Left colon (tissue), 2 donors: ENCODE data around the gene NUDT14. TPM values are rescaled to one million over a fixed set of nuclear protein-coding genes. Genes with fewer than 3 reads are reported as not detected.

Experiments
- ATAC-seq: fragments of 200-7000 bp; cut with Tn5 transposase; one replicate; pipeline ENCODE4 v1.9.1; 2020; ENCODE audit warnings: mild to moderate bottlenecking, moderate library complexity
- DNase-seq, 2 donors: peaks; one replicate each; pipeline ENCODE4 v3.0.0-alpha.2; 2020
- intact Hi-C, 2 donors: fragments of 100-400 bp; cut with DNase I in 1 of 2; cut with micrococcal nuclease in 1 of 2; formaldehyde crosslinking; loops; one replicate each; pipeline versions ENCODE4 v1.11.2 to v1.14.0; 2022; cut with DNase I, micrococcal nuclease
- total RNA-seq, 2 donors: library from RNA; stranded (reverse); fragmentation: NEBNext Ultra II Directional; extraction: Animal tissue kit (Norgen Biotek cat#: 25700); gene quantifications; one replicate each; pipeline ENCODE4 v1.2.1, GENCODE V29; 2021
- donor health status: DM: no; HTN: no; CAD: no.
- donor health status: DM: yes; HTN: yes; CAD: no.

NUDT14 gene
- total RNA-seq, 2 donors from 2014 or later, result 45.6 to 56.8 TPM

DNA sequence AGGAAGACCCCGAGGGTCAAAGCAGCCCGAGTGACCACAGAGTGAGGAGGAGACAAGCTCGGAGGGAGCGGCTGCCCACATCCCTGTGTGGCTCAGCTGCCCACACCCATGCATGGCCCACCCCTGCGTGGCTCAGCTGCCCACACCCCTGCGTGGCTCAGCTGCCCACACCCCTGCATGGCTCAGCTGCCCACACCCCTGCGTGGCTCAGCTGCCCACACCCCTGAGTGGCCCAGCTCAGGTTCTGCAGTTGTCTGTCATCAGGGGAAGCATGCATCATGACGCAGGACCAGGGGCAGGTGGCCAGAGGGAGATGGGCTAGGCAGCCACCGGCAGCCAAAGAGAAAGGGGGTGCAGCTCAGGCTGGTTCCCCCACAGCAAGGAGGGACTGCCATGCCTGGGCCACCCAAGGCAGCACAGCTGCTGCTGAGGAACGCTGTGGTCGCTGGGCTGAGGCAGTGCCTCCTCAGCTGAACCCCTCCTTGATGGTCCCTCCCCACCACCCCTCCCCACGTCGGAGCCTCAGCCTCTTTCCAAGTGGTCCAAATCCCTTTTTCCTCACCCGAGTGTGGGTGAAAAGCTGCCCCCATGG, 33.3 kb upstream of the NUDT14 start:
- DNase-seq (no peak), ATAC-seq (no peak)
- intact Hi-C loops, result loop anchor here in 1 of 2 donors (10.0 kb wide), 1 partner anchor 50 kb away; no protein-coding TSS in a partner anchor

DNA sequence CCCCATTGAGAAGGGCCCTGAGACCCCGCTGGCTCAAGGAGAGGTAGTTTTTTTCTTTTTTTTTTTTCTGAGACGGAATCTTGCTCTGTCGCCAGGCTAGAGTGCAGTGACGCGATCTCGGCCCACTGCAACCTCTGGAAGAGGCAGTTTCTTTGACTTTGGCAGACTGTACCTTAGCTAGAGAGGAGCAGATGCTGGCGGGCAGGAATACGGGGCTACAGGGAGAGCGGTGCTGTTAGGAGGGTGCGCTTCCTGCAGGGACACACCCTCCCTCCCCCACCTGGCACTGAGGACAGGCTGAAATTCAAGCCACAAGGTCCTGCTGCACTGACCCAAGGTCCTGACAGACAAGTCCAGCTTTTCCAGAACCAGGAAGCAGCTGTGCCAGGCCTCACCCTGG, 32.2 kb upstream of the NUDT14 start:
- intact Hi-C loops, result loop anchor here in 1 of 2 donors (10.0 kb wide), 1 partner anchor 51 kb away; no protein-coding TSS in a partner anchor
- ATAC-seq, result no peak
- no peak for DNase-seq

DNA sequence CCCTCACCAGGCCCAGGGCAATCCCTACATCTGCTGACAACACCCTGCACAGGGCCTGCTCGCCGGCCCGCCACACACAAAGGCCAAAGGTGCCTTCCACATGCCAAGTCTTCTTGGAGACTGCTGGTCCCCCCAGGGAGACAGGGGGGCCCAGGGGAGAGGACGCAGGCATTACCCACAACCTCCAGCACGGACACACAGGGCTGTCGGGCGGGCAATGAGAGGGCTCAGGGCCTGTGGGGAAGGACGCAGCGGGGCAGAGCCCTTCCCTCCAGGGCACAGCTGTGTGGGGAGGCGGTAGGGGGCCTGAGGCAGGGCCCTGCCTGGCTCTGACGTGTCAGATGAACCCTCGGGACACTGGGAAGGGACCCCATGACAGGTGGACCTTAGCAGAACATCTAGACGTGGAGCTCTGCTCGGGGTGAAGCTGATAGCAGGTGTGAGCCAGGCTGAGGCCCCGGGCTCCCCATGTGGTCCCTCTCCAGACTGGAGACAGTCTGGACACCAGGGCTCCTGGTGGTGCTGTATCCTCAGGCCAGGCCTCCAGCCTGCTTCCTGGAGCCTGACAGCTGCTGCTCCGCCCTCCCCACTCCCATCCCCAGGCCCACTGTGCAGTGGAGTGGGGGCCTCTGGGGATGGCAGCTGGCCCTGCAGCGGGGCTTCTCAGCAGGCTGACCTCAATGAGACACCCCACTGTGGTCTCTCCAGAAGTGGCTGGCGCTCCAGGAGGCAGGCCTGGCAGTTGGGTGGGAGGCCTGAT, 31.6 kb upstream of the NUDT14 start:
- DNase-seq (no peak), ATAC-seq (no peak)
- intact Hi-C loops, result loop anchor here in 1 of 2 donors (10.0 kb wide), 1 partner anchor 52 kb away; no protein-coding TSS in a partner anchor

DNA sequence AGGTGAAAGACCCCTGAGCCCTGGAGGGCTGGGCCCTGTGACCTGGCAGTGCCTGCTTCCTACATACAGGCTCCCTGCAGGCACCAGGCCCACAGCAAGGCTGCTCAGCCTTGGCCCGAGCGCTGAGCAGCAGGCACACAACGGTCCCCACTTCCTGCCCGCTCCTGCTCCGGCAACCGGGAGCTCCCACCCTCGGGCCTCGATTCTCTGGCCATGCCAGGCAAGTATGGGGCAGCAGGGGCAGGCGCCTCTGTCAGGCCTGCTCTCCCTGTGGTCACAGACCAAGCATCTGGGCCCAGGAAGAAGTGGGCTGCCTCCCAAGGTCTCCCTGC, 30.6 kb upstream of the NUDT14 start:
- ATAC-seq, result no peak
- DNase-seq, result no peak
- intact Hi-C loops, result loop anchor here in 1 of 2 donors (10.0 kb wide), 1 partner anchor 53 kb away; no protein-coding TSS in a partner anchor

DNA sequence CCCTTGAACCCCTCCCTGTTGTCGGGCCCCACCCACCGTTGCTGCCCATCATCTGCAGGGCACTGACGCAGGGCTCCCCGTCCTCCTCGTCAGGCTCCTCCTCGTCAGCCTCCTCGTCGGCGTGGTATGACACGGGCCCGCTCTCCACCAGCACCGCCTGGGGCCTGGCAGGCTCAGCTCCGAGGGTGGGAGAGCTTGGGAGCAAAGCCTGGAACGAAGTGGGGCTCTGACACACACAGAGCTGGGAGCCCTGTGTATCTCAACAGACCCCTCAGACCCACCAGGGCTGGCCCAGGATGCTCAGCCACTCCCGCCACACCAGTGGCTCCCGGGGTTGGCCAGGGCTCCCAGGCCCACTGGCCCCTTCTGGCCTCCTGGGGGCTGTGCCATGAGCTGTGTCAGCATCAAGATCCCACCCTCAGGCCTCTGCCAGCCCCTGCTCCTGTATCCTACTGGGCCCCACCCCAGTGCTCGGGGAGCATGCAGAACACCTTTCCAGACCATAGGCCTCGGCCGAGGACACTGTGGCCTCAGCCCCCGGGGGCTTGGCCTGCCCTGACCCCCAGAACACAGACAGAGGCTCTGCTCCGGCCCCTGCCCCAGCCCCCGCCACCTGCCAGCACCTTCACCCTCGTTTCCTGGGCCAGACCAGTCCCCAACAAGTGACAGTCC, 30.1 kb upstream of the NUDT14 start:
- ATAC-seq (no peak), DNase-seq (no peak)
- intact Hi-C loops, result loop anchor here in 1 of 2 donors (10.0 kb wide), 1 partner anchor 54 kb away; no protein-coding TSS in a partner anchor

DNA sequence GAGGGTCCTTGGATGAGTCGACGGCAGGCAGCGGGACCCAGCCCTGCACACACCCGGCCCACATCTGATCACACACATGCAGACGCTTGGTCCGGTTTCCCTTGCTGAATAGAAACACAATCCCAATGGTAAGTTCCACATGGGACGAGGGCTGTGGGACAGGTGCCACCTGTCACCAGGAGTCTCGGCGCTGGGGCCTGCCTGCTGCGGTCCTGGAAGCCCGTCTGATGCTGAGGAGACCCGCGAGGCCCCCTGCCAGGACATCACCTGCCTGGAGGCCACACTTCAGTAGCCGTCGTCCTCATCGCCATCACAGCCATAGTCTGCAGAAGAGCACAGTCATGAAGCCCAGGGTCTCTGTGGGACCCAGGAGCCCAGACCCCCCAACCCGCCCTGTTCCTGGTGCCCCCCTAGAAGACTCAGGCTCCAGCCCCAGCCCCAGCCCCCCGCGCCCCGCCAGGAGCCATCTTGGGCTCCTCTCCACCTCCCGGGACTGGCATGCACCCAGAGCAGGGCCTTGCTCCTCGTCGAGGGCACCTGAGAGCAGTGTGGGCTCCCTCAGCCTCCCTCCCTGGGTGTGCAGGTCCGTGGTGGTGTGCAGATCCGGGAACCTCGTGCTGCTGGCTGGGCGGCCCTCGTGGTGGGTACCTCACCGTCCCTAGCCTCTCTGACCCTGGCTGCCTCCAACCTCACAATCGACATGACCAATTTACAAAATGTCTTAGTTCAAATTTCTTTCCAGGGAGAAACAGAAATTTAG, 29.3 kb upstream of the NUDT14 start:
- intact Hi-C loops, result loop anchor here in 1 of 2 donors (10.0 kb wide), 1 partner anchor 54 kb away; no protein-coding TSS in a partner anchor

DNA sequence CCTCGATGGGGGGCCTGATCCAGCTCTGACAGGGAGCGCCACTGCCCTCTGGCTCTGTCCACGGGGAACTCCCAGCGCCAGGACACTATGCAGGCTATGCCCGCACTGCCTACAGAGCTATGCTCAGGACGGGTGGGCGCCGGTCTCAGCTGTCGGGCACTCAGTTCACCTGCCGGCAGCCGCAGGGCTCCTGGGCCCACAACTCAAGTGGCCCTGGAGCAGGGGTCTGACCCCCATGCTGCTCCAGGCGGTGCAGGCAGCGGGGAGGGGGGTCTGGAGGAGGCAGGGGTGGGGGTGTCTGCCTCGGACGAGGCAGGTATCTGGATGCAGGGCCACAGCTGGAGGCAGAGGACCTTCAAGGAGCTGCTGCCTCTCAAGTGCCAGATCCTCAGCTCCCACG, 28.5 kb upstream of the NUDT14 start:
- intact Hi-C loops, result loop anchor here (10.0 kb wide), 2 partner anchors 55 to 75 kb away; no protein-coding TSS in a partner anchor
- DNase-seq (no peak), ATAC-seq (no peak)

More for the DNA sequence above, 29.3 kb upstream of the NUDT14 start:
- no peak for ATAC-seq
- no peak for DNase-seq

DNA sequence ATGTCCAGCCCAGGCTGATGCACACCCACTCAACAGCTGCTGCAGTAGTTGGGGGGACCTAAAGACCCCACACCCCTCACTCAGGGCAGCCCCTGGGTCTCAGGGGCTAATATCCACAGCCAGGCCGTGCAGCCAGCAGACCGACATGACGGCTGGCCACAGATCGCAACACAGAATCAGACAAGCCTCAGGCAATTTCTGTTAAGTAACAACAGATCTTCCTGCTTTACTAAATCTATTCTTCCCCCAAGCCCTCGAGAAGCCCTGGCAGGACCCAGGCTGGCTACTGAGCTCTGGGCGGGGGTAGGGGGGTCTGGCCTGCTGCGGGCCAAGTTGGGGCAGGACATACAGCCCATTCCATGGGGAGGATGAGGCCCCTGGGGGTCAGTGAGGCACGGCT, 28.0 kb upstream of the NUDT14 start:
- intact Hi-C loops, result loop anchor here in 1 of 2 donors (10.0 kb wide), 1 partner anchor 76 kb away; no protein-coding TSS in a partner anchor
- DNase-seq, result no peak
- ATAC-seq, result no peak

DNA sequence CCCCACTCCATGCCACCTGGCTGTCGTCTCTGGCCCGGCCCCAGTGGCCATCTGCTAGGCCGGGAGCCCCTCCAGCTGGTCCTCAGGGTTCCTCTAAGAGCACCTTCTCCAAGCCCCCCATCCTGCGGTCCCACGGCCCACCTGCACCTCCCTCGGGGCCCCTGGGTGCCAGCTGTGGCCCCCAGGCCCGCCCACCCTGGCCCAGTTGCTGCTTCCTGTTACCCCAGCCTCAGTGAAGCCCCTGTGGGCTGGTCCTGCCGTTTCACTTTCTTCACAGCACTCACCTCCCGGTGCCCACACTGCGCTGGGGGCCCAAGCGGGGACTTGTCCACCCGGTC, 27.6 kb upstream of the NUDT14 start:
- DNase-seq, result no peak
- intact Hi-C loops, result loop anchor here in 1 of 2 donors (10.0 kb wide), 1 partner anchor 76 kb away; no protein-coding TSS in a partner anchor
- ATAC-seq, result no peak

DNA sequence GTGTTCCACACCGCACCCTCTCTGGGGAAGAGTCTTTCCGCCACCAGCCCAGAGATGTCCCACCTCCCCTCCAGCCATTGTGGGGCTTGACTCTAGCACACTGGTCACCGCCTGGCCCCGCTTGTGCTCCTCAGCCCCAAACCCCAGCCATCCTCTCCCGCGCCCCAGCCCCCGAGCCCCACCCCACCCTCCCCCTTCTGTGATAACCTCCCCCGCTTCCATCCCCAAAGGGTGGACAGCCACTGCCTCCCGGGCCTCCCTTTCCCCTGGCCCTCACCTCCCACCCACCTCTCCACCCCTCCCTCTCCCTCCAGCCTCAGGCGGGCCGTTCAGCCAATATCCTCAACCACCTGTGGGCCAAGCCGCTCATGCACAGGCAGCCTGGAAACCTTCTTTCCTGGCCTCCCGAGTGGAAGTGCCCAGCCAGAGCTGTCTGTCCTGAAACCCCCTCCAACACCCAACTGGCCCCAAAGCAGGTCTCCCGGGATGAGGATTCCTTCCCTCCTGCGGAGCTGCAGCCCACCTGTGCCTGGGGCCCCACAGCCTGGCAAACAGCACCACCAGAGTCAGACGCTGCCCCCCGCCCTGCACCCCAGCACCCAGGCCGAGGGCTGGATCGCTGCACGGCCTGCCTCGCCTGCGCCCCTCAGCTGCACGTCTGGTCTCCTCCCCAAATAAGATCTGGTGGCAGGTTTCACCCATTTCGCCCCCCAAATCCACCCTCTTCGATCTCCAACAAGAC, 27.1 kb upstream of the NUDT14 start:
- no peak for DNase-seq
- intact Hi-C loops, result loop anchor here in 1 of 2 donors (10.0 kb wide), 1 partner anchor 77 kb away; no protein-coding TSS in a partner anchor
- ATAC-seq, result no peak

DNA sequence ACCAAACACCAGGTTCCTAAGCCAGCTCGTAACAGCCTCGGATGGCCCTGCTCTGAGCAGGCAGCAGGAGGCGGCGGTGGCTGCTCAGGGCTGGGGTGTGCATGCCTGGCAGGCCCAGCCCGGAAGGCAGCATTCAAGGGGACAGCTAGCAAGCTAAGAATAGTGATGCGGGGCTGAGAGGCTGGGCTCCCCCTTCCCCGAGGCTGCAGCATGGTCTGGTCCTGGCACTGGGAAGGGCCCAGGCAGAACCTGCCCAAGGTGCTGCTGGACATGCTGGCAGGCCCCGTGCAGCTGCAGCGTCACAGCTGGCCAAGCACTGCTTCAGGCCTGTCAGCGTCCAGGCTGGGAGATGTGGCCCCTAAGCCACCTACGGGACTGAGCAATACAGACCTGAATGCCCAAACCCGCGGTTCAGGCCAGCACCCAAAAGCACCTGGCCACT, 26.4 kb upstream of the NUDT14 start:
- DNase-seq, result no peak
- intact Hi-C loops, result loop anchor here in 1 of 2 donors (10.0 kb wide), 1 partner anchor 77 kb away; no protein-coding TSS in a partner anchor
- no peak for ATAC-seq

DNA sequence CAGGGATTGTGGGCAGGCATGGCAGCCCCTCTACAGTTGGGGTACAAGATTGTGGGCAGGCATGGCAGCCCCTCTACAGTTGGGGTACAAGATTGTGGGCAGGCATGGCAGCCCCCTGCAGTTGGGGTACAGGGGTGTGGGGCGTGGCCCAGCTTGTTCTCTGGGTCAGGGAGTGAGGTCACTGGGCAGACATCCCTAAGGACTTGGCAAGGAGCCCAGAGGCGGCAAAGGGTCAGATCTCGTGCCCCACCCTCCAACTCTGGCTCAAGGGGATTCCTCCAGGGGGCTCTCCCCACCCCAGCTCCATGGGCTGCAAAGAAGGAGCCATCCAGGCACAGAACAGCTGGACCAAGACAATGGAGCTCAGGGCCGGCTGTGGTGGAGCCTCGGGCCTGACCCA, 25.8 kb upstream of the NUDT14 start:
- intact Hi-C loops, result loop anchor here in 1 of 2 donors (10.0 kb wide), 1 partner anchor 78 kb away; no protein-coding TSS in a partner anchor
- no peak for ATAC-seq
- no peak for DNase-seq

DNA sequence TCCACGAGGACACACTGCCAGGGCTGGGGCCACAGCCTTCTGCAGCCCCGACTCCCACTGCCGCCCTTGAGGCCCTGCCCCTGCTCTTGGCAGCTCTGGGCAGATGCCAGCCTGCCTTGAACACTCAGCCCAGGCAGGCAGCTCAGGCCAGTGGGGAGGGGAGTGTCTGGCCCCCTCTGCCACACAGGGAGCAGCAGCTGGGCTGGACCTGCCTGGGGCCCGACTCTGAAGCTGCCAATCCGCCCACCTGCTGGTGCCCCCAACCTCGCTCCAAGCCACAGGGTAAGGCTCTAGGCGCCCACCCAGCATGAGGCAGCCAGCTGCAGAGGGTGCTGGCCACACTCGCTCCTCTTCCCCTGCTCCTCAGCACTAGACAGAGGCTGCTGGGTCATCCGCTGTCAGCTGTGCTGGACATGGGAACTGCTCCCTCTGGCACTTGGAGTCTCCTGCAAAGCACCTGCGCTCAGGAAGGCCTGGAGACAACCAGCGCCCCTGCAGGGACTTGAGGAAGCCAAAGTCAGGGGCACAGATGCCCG, 24.6 kb upstream of the NUDT14 start:
- intact Hi-C loops, result loop anchor here in 1 of 2 donors (10.0 kb wide), 1 partner anchor 79 kb away; no protein-coding TSS in a partner anchor
- peak; percentile 3 for ATAC-seq

DNA sequence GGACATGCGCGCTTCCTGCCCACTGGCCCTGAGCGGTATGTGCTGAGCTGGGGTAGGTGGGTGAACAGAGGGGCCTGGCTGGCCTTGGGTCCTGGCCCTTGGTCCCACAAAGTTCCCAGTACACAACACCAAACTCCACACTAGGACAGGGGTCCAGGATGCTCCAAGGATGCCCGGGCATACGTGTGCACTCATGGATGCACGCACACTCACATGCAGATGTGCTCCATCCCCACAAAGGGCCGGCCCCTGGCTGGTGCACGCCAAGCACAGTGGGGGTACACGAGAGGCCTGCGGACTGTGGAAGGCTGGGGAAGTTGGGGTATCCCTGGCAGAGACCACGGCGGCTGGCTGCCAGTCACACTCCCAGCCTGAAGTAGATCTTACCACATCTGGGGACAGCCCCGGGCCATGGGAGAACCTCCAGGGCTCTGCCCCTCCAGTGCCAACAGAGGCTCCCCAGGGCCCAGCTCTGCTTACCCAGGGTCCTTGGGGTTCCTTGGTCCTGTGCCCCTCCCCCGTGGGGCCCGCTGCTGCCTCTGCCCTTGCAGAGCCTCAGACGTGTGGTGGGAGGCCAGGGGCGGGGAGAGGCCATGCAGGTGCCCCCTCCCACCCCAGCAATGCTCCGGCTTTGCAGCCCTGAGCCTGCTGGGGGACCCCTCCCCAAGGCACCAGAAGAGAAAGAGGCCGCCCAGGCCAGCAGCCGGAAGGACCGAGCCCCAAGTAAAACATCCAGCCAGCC, 24.0 kb upstream of the NUDT14 start:
- peak; percentile 2 for ATAC-seq
- DNase-seq, result no peak
- intact Hi-C loops, result loop anchor here in 1 of 2 donors (5.0 to 10.0 kb wide), 2 partner anchors 80 to 142 kb away; no protein-coding TSS in a partner anchor

More for the DNA sequence above, 24.6 kb upstream of the NUDT14 start:
- DNase-seq, result no peak

DNA sequence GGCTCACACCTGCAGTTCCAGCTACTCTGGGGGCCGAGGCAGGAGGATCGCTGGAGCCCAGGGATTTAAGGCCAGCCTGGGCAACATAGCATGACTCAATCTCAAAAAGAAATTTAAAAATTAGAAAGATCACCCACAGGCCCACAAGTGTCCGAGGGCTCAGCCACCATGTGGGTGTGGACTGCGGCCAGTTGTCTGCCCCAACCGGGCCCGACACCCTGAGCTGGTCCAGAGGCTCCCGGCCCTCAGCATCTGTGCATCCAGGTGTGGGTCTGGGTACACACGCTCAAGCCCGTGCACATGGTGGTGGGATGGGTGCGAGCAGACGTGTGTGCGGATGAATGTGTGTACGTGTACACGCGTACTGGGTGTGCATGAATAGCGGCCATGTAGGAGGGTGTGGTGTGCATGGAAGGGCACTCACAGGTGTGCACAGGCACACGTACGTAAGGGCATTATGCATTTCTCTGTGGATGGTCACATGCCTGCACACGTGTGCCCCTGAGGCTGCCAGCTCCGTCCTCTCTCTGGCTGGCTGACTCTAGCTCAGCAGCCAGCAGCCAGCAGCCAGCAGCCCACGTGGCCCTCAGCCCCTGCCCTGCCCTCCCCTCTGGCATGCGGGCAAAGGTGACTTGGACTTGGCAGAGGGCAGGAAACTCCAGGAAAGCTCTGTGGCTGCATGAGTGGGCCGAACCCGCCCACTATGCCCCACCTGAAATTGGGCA, 23.3 kb upstream of the NUDT14 start:
- ATAC-seq (peak; percentile 77), DNase-seq (peak; percentile 62 to 77)
- intact Hi-C loops, result loop anchor here in 1 of 2 donors (5.0 to 10.0 kb wide), 2 partner anchors 80 to 143 kb away; no protein-coding TSS in a partner anchor

DNA sequence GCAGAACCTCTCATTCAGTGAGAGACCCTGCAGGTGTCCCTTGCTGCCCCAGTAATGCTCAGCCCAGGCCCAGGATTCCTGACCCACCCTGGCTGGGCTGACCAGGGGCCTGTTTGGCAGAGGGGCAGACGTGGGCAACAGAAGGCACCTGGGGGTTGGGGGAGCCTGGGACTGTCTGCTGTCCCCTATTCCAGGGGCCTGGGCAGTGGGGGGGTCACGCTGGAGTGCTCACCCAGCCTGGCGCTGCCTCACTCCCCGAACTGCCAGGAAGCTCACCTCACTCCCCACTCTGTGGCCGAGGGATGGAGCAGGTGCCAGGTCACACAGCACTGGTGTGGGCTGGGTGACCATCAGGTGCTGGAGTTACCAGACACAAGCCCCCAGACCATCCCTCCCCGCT, 22.6 kb upstream of the NUDT14 start:
- intact Hi-C loops, result loop anchor here in 1 of 2 donors (5.0 to 10.0 kb wide), 2 partner anchors 81 to 144 kb away; no protein-coding TSS in a partner anchor
- ATAC-seq (no peak), DNase-seq (no peak)
